ENCODE results near the gene NMNAT2. TPM values are rescaled to one million over a fixed set of nuclear protein-coding genes. Genes with fewer than 3 reads are reported as not detected.

The NMNAT2 gene
- total and polyA plus RNA-seq, 2 donors from 2014 or later = 0.17 to 2.0 TPM

DNA sequence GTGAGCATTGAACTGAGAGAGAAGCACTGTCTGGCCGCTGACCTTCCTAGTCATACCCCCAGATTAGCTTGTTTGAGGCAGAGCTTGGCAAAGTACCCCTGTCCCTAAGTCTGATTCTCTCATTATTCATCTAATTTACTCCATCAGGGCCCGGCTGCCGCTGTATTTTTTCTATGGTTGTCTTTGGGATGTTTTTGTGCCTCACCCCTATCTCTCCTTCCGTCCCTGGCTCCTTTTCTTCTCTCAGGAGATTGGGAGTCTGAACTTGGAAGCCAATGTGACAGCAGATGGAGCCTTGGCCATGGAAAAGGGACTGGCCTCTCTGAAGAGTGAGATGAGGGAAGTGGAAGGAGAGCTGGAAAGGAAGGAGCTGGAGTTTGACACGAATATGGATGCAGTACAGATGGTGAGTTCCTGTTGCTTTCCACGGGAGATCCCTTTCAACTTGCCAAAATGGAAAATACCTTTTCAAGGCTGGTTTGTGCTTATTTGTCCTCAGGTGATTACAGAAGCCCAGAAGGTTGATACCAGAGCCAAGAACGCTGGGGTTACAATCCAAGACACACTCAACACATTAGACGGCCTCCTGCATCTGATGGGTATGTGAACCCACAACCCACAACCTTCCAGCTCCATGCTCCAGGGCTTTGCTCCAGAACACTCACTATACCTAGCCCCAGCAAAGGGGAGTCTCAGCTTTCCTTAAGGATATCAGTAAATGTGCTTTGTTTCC is 178.2 kb downstream of the NMNAT2 start:
- TF ChIP-seq, protein P1, sequence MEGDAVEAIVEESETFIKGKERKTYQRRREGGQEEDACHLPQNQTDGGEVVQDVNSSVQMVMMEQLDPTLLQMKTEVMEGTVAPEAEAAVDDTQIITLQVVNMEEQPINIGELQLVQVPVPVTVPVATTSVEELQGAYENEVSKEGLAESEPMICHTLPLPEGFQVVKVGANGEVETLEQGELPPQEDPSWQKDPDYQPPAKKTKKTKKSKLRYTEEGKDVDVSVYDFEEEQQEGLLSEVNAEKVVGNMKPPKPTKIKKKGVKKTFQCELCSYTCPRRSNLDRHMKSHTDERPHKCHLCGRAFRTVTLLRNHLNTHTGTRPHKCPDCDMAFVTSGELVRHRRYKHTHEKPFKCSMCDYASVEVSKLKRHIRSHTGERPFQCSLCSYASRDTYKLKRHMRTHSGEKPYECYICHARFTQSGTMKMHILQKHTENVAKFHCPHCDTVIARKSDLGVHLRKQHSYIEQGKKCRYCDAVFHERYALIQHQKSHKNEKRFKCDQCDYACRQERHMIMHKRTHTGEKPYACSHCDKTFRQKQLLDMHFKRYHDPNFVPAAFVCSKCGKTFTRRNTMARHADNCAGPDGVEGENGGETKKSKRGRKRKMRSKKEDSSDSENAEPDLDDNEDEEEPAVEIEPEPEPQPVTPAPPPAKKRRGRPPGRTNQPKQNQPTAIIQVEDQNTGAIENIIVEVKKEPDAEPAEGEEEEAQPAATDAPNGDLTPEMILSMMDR (IDR thresholded peaks at IDR 0.05; ENCODE audit: borderline replicate concordance, extremely low read depth, insufficient read depth) = no peak
- H3K4me1 ChIP-seq (ENCODE audit: control insufficient read depth in 2 of 3, insufficient read depth in 2 of 3, low read depth in 1 of 3, low read length in 3 of 3) = peaks cover 0 to 6% (median 0%) of the 10 kb centered on the region in 3 donors
- H3K4me3 ChIP-seq (ENCODE audit: low read length in 3 of 3) = no peak overlapping the region
- H3K36me3 ChIP-seq (ENCODE audit: control insufficient read depth in 2 of 3, insufficient read depth in 3 of 3, low read length in 3 of 3) = no peaks in the 10 kb centered on the region
- H3K27me3 ChIP-seq (ENCODE audit: control insufficient read depth, insufficient read depth, low read length) = no peaks in the 10 kb centered on the region
- H3K9ac ChIP-seq (ENCODE audit: low read length in 3 of 3) = no peak overlapping the region
- intact Hi-C loops (cut with DNase I) = loop anchor here (10.0 kb wide), 1 partner anchor 275 kb away; no protein-coding TSS in a partner anchor
- no peak for FAIRE-seq
- no peak for DNase-seq
- H3K9me3 ChIP-seq (ENCODE audit: control insufficient read depth in 2 of 3, insufficient read depth in 1 of 3, low read length in 3 of 3) = no peaks in the 10 kb centered on the region
- H3K27ac ChIP-seq (ENCODE audit: low read depth in 2 of 2, low read length in 2 of 2) = no peak overlapping the region

DNA sequence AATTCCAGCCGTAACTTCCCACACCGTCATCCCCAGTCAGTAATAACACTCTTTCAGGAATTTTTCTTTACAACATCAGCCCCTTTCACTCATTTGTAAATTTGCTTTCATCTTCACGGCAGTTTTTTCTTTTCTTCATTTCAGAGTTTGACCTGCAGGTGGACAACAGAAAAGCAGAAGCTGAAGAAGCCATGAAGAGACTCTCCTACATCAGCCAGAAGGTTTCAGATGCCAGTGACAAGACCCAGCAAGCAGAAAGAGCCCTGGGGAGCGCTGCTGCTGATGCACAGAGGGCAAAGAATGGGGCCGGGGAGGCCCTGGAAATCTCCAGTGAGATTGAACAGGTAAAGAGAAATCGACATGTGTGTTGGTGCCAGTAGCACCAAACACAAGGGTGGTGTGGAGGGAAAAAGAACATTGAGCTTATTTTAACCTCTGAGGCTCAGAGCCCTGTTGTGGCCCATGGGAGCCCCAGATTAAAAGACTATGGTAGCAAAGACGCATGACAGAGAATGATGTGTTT is 178.9 kb downstream of the NMNAT2 start:
- H3K36me3 ChIP-seq (ENCODE audit: control insufficient read depth in 2 of 3, insufficient read depth in 3 of 3, low read length in 3 of 3) = no peaks in the 10 kb centered on the region
- intact Hi-C loops (cut with DNase I) = loop anchor here (10.0 kb wide), 1 partner anchor 274 kb away; no protein-coding TSS in a partner anchor
- H3K9ac ChIP-seq (ENCODE audit: low read length in 3 of 3) = no peak overlapping the region
- TF ChIP-seq, protein P1 (IDR thresholded peaks at IDR 0.05; ENCODE audit: borderline replicate concordance, extremely low read depth, insufficient read depth) = no peak
- H3K27ac ChIP-seq (ENCODE audit: low read depth in 2 of 2, low read length in 2 of 2) = no peak overlapping the region
- FAIRE-seq (no peak), DNase-seq (no peak)
- H3K4me3 ChIP-seq (ENCODE audit: low read length in 3 of 3) = no peak overlapping the region
- H3K27me3 ChIP-seq (ENCODE audit: control insufficient read depth, insufficient read depth, low read length) = no peaks in the 10 kb centered on the region
- H3K9me3 ChIP-seq (ENCODE audit: control insufficient read depth in 2 of 3, insufficient read depth in 1 of 3, low read length in 3 of 3) = no peaks in the 10 kb centered on the region
- H3K4me1 ChIP-seq (ENCODE audit: control insufficient read depth in 2 of 3, insufficient read depth in 2 of 3, low read depth in 1 of 3, low read length in 3 of 3) = peaks cover 0 to 6% (median under 1%) of the 10 kb centered on the region in 3 donors

DNA sequence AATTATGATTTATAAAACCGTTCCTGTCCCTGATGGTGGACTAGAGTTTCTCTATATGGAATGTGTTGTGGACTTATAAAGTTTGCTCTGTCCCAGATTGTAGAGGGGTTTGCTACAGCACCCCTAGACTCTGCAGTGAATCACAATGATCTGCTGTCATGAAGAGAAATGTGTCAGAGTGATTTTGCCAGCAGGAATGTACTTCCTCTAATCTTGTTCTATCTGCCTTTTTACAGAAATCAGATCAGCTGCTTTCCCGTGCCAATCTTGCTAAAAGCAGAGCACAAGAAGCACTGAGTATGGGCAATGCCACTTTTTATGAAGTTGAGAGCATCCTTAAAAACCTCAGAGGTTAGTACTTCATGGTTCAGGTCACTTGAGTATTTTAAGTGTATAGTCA is 180.1 kb downstream of the NMNAT2 start:
- intact Hi-C loops (cut with DNase I) = loop anchor here (10.0 kb wide), 1 partner anchor 273 kb away; no protein-coding TSS in a partner anchor
- Histone ChIP-seq H3K9ac (ENCODE audit: low read length in 3 of 3) (no peak overlapping the region), H3K9me3 (ENCODE audit: control insufficient read depth in 2 of 3, insufficient read depth in 1 of 3, low read length in 3 of 3) (no peaks in the 10 kb centered on the region), H3K4me3 (ENCODE audit: low read length in 3 of 3) (no peak overlapping the region), H3K27ac (ENCODE audit: low read depth in 2 of 2, low read length in 2 of 2) (no peak overlapping the region), H3K27me3 (ENCODE audit: control insufficient read depth, insufficient read depth, low read length) (no peaks in the 10 kb centered on the region), H3K36me3 (ENCODE audit: control insufficient read depth in 2 of 3, insufficient read depth in 3 of 3, low read length in 3 of 3) (no peaks in the 10 kb centered on the region), H3K4me1 (ENCODE audit: control insufficient read depth in 2 of 3, insufficient read depth in 2 of 3, low read depth in 1 of 3, low read length in 3 of 3) (peaks cover 0 to 6% (median 3%) of the 10 kb centered on the region in 3 donors)
- DNase-seq (no peak), FAIRE-seq (no peak)
- TF ChIP-seq, protein P1 (IDR thresholded peaks at IDR 0.05; ENCODE audit: borderline replicate concordance, extremely low read depth, insufficient read depth) = no peak
